ENCODE data around the gene THSD7B. TPM values are rescaled to one million over a fixed set of nuclear protein-coding genes. Genes with fewer than 3 reads are reported as not detected.

Gene THSD7B
- total RNA-seq, 1 donor from 2014 or later: not detected

DNA sequence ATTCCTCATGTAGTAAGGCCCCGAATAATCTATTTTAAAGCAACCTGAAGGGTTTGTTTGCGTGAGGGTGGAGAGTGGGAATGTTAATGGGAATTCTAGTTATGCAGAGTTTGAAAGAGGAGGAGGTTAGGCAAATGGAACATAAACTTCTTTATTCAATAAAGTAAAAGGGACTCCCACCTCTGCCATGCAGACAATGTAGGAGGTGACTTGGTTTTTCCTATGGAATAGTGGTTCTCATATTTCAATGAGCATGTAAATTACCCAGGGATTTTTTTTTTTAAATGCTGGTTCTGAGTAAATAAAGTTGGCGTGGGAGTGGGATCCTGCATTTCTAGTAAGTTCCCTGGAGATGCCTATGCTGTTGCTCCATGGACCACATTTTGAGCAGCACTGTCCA lies 367.9 kb downstream of the THSD7B start:
- no peak overlapping the region for H3K27ac Mint-ChIP-seq
- DNase-seq: no peak
- no peak for ATAC-seq (ENCODE audit: low read depth)
- no peaks in the 10 kb centered on the region for H3K9me3 Mint-ChIP-seq
- TF ChIP-seq, protein P1, sequence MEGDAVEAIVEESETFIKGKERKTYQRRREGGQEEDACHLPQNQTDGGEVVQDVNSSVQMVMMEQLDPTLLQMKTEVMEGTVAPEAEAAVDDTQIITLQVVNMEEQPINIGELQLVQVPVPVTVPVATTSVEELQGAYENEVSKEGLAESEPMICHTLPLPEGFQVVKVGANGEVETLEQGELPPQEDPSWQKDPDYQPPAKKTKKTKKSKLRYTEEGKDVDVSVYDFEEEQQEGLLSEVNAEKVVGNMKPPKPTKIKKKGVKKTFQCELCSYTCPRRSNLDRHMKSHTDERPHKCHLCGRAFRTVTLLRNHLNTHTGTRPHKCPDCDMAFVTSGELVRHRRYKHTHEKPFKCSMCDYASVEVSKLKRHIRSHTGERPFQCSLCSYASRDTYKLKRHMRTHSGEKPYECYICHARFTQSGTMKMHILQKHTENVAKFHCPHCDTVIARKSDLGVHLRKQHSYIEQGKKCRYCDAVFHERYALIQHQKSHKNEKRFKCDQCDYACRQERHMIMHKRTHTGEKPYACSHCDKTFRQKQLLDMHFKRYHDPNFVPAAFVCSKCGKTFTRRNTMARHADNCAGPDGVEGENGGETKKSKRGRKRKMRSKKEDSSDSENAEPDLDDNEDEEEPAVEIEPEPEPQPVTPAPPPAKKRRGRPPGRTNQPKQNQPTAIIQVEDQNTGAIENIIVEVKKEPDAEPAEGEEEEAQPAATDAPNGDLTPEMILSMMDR (IDR thresholded peaks at IDR 0.05): no peak
- no peaks in the 10 kb centered on the region for H3K27me3 Mint-ChIP-seq
- ChIA-PET POLR2A (no interaction called here), CTCF (no interaction called here)
- no peak overlapping the region for H3K4me3 Mint-ChIP-seq
- H3K36me3 Mint-ChIP-seq (ENCODE audit: low read depth): no peaks in the 10 kb centered on the region
- H3K4me1 Mint-ChIP-seq: no peaks in the 10 kb centered on the region
- intact Hi-C loops (cut with micrococcal nuclease): no loop called here

GRCh38 chr2:137138263-137138662 lies 372.9 kb downstream of the THSD7B start:
- intact Hi-C loops (cut with micrococcal nuclease): no loop called here
- H3K36me3 Mint-ChIP-seq (ENCODE audit: low read depth): no peaks in the 10 kb centered on the region
- no peak overlapping the region for H3K27ac Mint-ChIP-seq
- H3K4me1 Mint-ChIP-seq: no peaks in the 10 kb centered on the region
- DNase-seq (no peak), ATAC-seq (ENCODE audit: low read depth) (no peak)
- POLR2A ChIA-PET: no interaction called here
- TF ChIP-seq, protein P1 (IDR thresholded peaks at IDR 0.05): no peak
- no peaks in the 10 kb centered on the region for H3K9me3 Mint-ChIP-seq
- no peak overlapping the region for H3K4me3 Mint-ChIP-seq
- no peaks in the 10 kb centered on the region for H3K27me3 Mint-ChIP-seq
- CTCF ChIA-PET: no interaction called here

DNA sequence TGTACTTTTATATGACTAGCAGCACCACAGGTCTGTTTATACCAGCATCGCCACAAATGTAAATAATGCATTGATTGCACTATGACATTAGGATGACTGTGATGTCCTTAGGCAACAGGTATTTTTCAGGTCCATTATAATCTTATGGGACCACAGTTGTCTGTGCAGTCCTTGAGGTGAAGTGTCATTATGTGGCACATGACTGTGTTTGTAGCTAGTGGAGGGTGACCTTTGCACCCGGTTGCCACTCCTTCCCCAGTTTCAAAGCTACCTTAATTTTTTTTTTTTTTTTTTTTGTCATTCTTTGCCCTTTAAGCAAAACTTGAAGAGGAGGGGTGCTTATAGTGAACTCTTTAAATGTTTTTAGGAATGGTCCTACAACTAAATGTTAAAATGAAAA lies 386.4 kb downstream of the THSD7B start:
- Mint-ChIP-seq H3K27ac (no peak overlapping the region), H3K4me1 (no peaks in the 10 kb centered on the region), H3K4me3 (no peak overlapping the region), H3K27me3 (no peaks in the 10 kb centered on the region), H3K9me3 (peaks cover 5% of the 10 kb centered on the region), H3K36me3 (ENCODE audit: low read depth) (no peaks in the 10 kb centered on the region)
- intact Hi-C loops (cut with micrococcal nuclease): no loop called here
- ATAC-seq (ENCODE audit: low read depth) (no peak), DNase-seq (no peak)
- CTCF ChIA-PET: no interaction called here
- POLR2A ChIA-PET: no interaction called here
- TF ChIP-seq, protein P1 (IDR thresholded peaks at IDR 0.05): no peak

GRCh38 chr2:137154946-137155345 lies 389.6 kb downstream of the THSD7B start:
- Mint-ChIP-seq H3K9me3 (no peaks in the 10 kb centered on the region), H3K36me3 (ENCODE audit: low read depth) (no peaks in the 10 kb centered on the region), H3K4me3 (no peak overlapping the region), H3K27ac (no peak overlapping the region), H3K4me1 (no peaks in the 10 kb centered on the region), H3K27me3 (no peaks in the 10 kb centered on the region)
- ATAC-seq (ENCODE audit: low read depth): no peak
- TF ChIP-seq, protein P1 (IDR thresholded peaks at IDR 0.05): no peak
- CTCF ChIA-PET: no interaction called here
- intact Hi-C loops (cut with micrococcal nuclease): no loop called here
- POLR2A ChIA-PET: no interaction called here
- DNase-seq: no peak

DNA sequence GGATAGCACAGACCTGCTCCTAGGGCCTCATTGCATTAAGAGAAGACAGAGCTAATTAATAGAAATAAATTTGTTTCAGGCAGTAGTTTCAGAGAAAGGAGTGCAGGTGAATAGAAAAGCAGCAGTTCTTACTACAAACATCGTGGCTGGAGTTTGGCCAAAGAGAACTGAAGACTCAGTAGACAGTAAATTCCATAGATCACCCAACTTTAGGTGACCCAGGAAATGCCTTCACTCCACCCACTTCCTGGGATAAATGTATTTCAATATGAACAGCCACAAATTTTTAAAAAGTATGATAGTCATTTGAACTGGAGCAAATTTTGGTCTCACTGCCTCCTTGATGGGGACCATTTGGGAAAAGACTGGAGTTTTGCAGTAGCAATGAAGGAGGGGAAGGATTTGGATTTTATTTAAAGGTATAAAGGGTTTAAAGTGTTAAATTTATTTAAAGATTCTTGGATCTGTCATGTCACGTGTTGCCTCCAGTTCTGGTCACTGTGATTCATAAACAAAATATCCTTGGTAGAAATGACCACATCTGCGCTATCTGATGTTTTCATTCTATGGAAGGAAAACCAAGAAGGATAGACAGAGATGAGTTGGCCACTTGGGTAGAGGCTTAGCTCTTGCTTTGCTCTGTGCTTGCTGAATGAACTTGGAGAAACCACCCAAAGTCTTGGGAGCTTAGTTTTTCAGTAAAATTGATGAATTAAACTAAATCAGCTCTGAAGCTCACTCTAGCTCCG lies 390.2 kb downstream of the THSD7B start:
- Mint-ChIP-seq H3K9me3 (no peaks in the 10 kb centered on the region), H3K4me1 (no peaks in the 10 kb centered on the region), H3K27ac (no peak overlapping the region), H3K27me3 (no peaks in the 10 kb centered on the region), H3K4me3 (no peak overlapping the region), H3K36me3 (ENCODE audit: low read depth) (no peaks in the 10 kb centered on the region)
- CTCF ChIA-PET: no interaction called here
- TF ChIP-seq, protein P1 (IDR thresholded peaks at IDR 0.05): no peak
- ATAC-seq (ENCODE audit: low read depth): no peak
- intact Hi-C loops (cut with micrococcal nuclease): no loop called here
- no peak for DNase-seq
- POLR2A ChIA-PET: no interaction called here
